OCI-LY1 (cell line): ENCODE measurements around the gene LYPD1.

Experiments
- H2AFZ ChIP-seq: fragments of 200-600 bp; sonication (generic), shearing (Covaris generic); 2 replicates; pipeline ENCODE4 v1.6.0; 2014; ENCODE audit warnings: antibody characterized with exemption, mild to moderate bottlenecking, low read length
- H3F3A ChIP-seq: fragments of 200-600 bp; sonication (generic), shearing (Covaris generic); 2 replicates; pipeline ENCODE4 v1.6.0; 2014; ENCODE audit warnings: mild to moderate bottlenecking, antibody characterized with exemption, low read length, moderate library complexity; ENCODE audit not compliant: insufficient read depth
- H3K27ac ChIP-seq: fragments of 200-600 bp; sonication (generic); 2 replicates; pipeline ENCODE4 v1.5.1; 2014; ENCODE audit warnings: low read length, mixed run types, mild to moderate bottlenecking, low read depth; ENCODE audit not compliant: poor library complexity, severe bottlenecking
- H3K27me3 ChIP-seq: fragments of 200-600 bp; sonication (generic); 2 replicates; pipeline ENCODE4 v1.6.0; 2014; ENCODE audit warnings: antibody characterized with exemption, mild to moderate bottlenecking, low read length, moderate library complexity; ENCODE audit not compliant: insufficient read depth
- H3K36me3 ChIP-seq: fragments of 200-600 bp; sonication (generic); 2 replicates; pipeline ENCODE4 v1.6.1; 2014; ENCODE audit warnings: mild to moderate bottlenecking, antibody characterized with exemption, low read length, moderate library complexity, mixed read lengths; ENCODE audit not compliant: insufficient read depth
- H3K4me1 ChIP-seq: fragments of 200-600 bp; sonication (generic); 2 replicates; pipeline ENCODE4 v1.5.1; 2014; ENCODE audit warnings: mild to moderate bottlenecking, low read length, moderate library complexity; ENCODE audit not compliant: insufficient read depth, severe bottlenecking
- H3K4me2 ChIP-seq: fragments of 200-600 bp; sonication (generic), shearing (Covaris generic); 2 replicates; pipeline ENCODE4 v1.6.1; 2014; ENCODE audit warnings: low read length
- H3K4me3 ChIP-seq: fragments of 200-600 bp; sonication (generic); 2 replicates; pipeline ENCODE4 v1.5.1; 2014; ENCODE audit warnings: low read length, low read depth, mild to moderate bottlenecking, mixed read lengths; ENCODE audit not compliant: poor library complexity, severe bottlenecking
- H3K79me2 ChIP-seq: fragments of 200-600 bp; shearing (Covaris generic); 2 replicates; pipeline ENCODE4 v1.6.1; 2016; ENCODE audit warnings: mixed run types, low read length, mixed read lengths; ENCODE audit not compliant: insufficient read depth
- H3K9ac ChIP-seq: fragments of 200-600 bp; sonication (generic), shearing (Covaris generic); 2 replicates; pipeline ENCODE4 v1.6.1; 2014; ENCODE audit warnings: mild to moderate bottlenecking, low read length, mixed read lengths
- H3K9me2 ChIP-seq: fragments of 200-600 bp; sonication (generic), shearing (Covaris generic); 2 replicates; pipeline ENCODE4 v1.6.1; 2014; ENCODE audit warnings: low read depth, mild to moderate bottlenecking, low read length, mixed read lengths
- H3K9me3 ChIP-seq: fragments of 200-600 bp; shearing (Covaris generic); 2 replicates; pipeline ENCODE4 v1.6.1; 2014; ENCODE audit warnings: low read length, mixed read lengths
- H4K20me1 ChIP-seq: fragments of 200-600 bp; sonication (generic), shearing (Covaris generic); 2 replicates; pipeline ENCODE4 v1.6.0; 2016; ENCODE audit warnings: mild to moderate bottlenecking, low read length; ENCODE audit not compliant: insufficient read depth
- CTCF ChIP-seq: fragments of 200-600 bp; sonication (generic), shearing (Covaris generic); IDR thresholded peaks from 2 replicates; pipeline ENCODE4 v1.5.1; 2017; ENCODE audit warnings: mild to moderate bottlenecking, antibody characterized with exemption, low read length, moderate library complexity, mixed read lengths
- EZH2 ChIP-seq: fragments of 200-600 bp; sonication (generic), shearing (Covaris generic); IDR thresholded peaks from 2 replicates; pipeline ENCODE4 v1.8.0; 2017; ENCODE audit warnings: borderline replicate concordance, mixed run types, mild to moderate bottlenecking, antibody characterized with exemption, low read length, moderate library complexity, mixed read lengths

LYPD1 gene

GRCh38 chr2:132620115-132620514 lies 49.9 kb downstream of the LYPD1 start:
- Histone ChIP-seq H3K4me1 (no peaks in the 10 kb centered on the region), H3K27ac (no peak overlapping the region), H3K9me3 (no peaks in the 10 kb centered on the region), H3K4me2 (no peak overlapping the region), H3K9ac (no peak overlapping the region), H3K27me3 (no peaks in the 10 kb centered on the region; the same call in 1 of the 2 replicates), H3K4me3 (no peak overlapping the region), H3K9me2 (no peaks in the 10 kb centered on the region), H3K36me3 (no peaks in the 10 kb centered on the region), H4K20me1 (no peaks in the 10 kb centered on the region), H3K79me2 (no peaks in the 10 kb centered on the region), H3F3A (no peaks in the 10 kb centered on the region), H2AFZ (no peak overlapping the region)
- no peak for TF ChIP-seq EZH2
- TF ChIP-seq CTCF: no peak

- Histone ChIP-seq H3K9me3 (no peaks in the 10 kb centered on the region), H3K4me2 (no peak overlapping the region), H3K9ac (no peak overlapping the region), H3K4me3 (no peak overlapping the region), H3K79me2 (no peaks in the 10 kb centered on the region), H2AFZ (no peak overlapping the region), H3K27me3 (no peaks in the 10 kb centered on the region; the same call in 1 of the 2 replicates), H3K9me2 (no peaks in the 10 kb centered on the region), H4K20me1 (no peaks in the 10 kb centered on the region), H3K27ac (no peak overlapping the region), H3F3A (no peaks in the 10 kb centered on the region), H3K36me3 (no peaks in the 10 kb centered on the region), H3K4me1 (no peaks in the 10 kb centered on the region)
- no peak for TF ChIP-seq CTCF
- TF ChIP-seq EZH2: no peak
These were observed 51.3 kb downstream of the LYPD1 start for GRCh38 chr2:132618734-132619133.

- no peaks in the 10 kb centered on the region for H3F3A ChIP-seq
- no peaks in the 10 kb centered on the region; the same call in 1 of the 2 replicates for H3K27me3 ChIP-seq
- no peaks in the 10 kb centered on the region for H3K9me3 ChIP-seq
- H3K9me2 ChIP-seq: no peaks in the 10 kb centered on the region
- H2AFZ ChIP-seq: no peak overlapping the region
- H3K4me2 ChIP-seq: no peak overlapping the region
- H3K36me3 ChIP-seq: no peaks in the 10 kb centered on the region
- no peaks in the 10 kb centered on the region for H4K20me1 ChIP-seq
- no peak overlapping the region for H3K9ac ChIP-seq
- no peak overlapping the region for H3K4me3 ChIP-seq
- no peak overlapping the region for H3K27ac ChIP-seq
- TF ChIP-seq EZH2 (no peak), CTCF (no peak)
- H3K4me1 ChIP-seq: no peaks in the 10 kb centered on the region
- no peaks in the 10 kb centered on the region for H3K79me2 ChIP-seq
These were observed 52.0 kb downstream of the LYPD1 start for GRCh38 chr2:132617989-132618388.
